KMS-11 (cell line): ENCODE measurements around the gene SCFD1.

ENCODE experiments used
- H2AFZ ChIP-seq: fragments of 200-600 bp; sonication (generic); 2 replicates; pipeline ENCODE4 v1.6.1; 2016; ENCODE audit warnings: antibody characterized with exemption, mixed run types, low read depth
- H3K27ac ChIP-seq: fragments of 200-600 bp; sonication (generic); 2 replicates; pipeline ENCODE4 v1.6.1; 2016; ENCODE audit warnings: mild to moderate bottlenecking, mixed run types
- H3K27me3 ChIP-seq: fragments of 200-600 bp; sonication (generic); 2 replicates; pipeline ENCODE4 v1.6.1; 2017; ENCODE audit warnings: mild to moderate bottlenecking, low read depth, mixed run types, moderate library complexity; ENCODE audit not compliant: insufficient read depth
- H3K36me3 ChIP-seq: fragments of 200-600 bp; sonication (generic); 2 replicates; pipeline ENCODE4 v1.6.1; 2017; ENCODE audit warnings: mild to moderate bottlenecking, mixed run types; ENCODE audit not compliant: insufficient read depth
- H3K4me1 ChIP-seq: fragments of 200-600 bp; sonication (generic); 2 replicates; pipeline ENCODE4 v1.6.1; 2016; ENCODE audit warnings: mild to moderate bottlenecking, low read depth, mixed run types; ENCODE audit not compliant: poor library complexity, severe bottlenecking
- H3K4me2 ChIP-seq: fragments of 200-600 bp; sonication (generic); 2 replicates; pipeline ENCODE4 v1.7.0; 2016; ENCODE audit warnings: mild to moderate bottlenecking, mixed run types
- H3K4me3 ChIP-seq: fragments of 200-600 bp; sonication (generic); IDR thresholded peaks from 2 replicates; pipeline ENCODE4 v1.6.1; 2017; ENCODE audit warnings: low read depth, low read length, mixed read lengths; ENCODE audit not compliant: insufficient read depth
- H3K79me2 ChIP-seq: fragments of 200-600 bp; sonication (generic); 2 replicates; pipeline ENCODE4 v1.6.1; 2016; ENCODE audit warnings: low read depth, mixed run types; ENCODE audit not compliant: insufficient read depth
- H3K9ac ChIP-seq: fragments of 200-600 bp; sonication (generic); 2 replicates; pipeline ENCODE4 v1.6.1; 2016; ENCODE audit warnings: mild to moderate bottlenecking, mixed run types
- H4K20me1 ChIP-seq: fragments of 200-600 bp; sonication (generic); 2 replicates; pipeline ENCODE4 v1.6.1; 2016; ENCODE audit warnings: mild to moderate bottlenecking, mixed run types; ENCODE audit not compliant: insufficient read depth
- TF ChIP-seq, protein P1 (sequence below): fragments of 200-600 bp; sonication (generic); conservative IDR thresholded peaks from 2 replicates; pipeline ENCODE4 v1.6.1; 2017; ENCODE audit warnings: low read depth, mild to moderate bottlenecking, antibody characterized with exemption, low read length, moderate library complexity, mixed read lengths

SCFD1 gene

DNA sequence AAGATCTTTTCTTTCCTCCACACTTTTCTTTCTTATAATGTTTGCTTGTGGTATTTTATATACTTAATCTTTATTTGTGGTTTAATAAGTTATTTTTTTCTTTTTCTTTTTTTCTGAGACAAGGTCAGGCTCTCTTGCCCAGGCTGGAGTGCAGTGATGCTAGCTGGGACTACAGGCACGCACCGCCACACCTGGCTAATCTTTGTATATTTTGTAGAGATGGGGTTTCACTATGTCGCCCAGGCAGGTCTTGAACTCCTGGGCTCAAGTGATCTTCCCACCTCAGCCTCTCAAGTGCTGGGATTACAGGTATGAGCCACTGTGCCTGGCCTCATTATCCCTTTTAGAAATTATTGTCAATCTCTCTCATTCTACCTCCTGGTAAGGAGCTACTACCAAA lies 87.1 kb downstream of the SCFD1 start:
- Histone ChIP-seq H3K79me2 (no peaks in the 10 kb centered on the region), H2AFZ (no peak overlapping the region), H3K36me3 (no peaks in the 10 kb centered on the region), H4K20me1 (no peaks in the 10 kb centered on the region), H3K4me1 (no peaks in the 10 kb centered on the region), H3K4me2 (no peak overlapping the region), H3K9ac (no peak overlapping the region), H3K27ac (no peak overlapping the region), H3K27me3 (no peaks in the 10 kb centered on the region), H3K4me3 (no peak overlapping the region)
- TF ChIP-seq, protein P1, sequence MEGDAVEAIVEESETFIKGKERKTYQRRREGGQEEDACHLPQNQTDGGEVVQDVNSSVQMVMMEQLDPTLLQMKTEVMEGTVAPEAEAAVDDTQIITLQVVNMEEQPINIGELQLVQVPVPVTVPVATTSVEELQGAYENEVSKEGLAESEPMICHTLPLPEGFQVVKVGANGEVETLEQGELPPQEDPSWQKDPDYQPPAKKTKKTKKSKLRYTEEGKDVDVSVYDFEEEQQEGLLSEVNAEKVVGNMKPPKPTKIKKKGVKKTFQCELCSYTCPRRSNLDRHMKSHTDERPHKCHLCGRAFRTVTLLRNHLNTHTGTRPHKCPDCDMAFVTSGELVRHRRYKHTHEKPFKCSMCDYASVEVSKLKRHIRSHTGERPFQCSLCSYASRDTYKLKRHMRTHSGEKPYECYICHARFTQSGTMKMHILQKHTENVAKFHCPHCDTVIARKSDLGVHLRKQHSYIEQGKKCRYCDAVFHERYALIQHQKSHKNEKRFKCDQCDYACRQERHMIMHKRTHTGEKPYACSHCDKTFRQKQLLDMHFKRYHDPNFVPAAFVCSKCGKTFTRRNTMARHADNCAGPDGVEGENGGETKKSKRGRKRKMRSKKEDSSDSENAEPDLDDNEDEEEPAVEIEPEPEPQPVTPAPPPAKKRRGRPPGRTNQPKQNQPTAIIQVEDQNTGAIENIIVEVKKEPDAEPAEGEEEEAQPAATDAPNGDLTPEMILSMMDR, result no peak

DNA sequence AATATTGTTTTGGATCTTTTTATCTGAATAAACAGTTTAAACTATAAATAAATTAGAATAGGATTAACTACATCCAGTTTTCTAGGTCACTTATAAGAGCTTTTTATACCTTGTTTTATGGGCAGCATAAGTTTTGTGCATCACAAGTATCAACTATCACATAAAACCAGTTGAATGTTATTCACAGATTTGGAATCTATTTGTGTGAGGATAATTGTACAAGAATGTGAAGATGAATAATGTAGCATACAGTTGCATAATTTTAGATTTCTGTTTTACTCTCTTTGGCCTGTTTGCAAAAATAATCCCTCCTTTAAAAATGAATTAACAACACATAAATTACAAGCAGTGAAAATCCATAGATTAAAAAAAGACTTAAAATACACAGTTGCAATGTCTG lies 88.8 kb downstream of the SCFD1 start:
- TF ChIP-seq, protein P1, result no peak
- Histone ChIP-seq H2AFZ (no peak overlapping the region), H3K4me2 (no peak overlapping the region), H3K4me1 (no peaks in the 10 kb centered on the region), H3K4me3 (no peak overlapping the region), H3K27me3 (no peaks in the 10 kb centered on the region), H3K79me2 (no peaks in the 10 kb centered on the region), H3K36me3 (no peaks in the 10 kb centered on the region), H4K20me1 (no peaks in the 10 kb centered on the region), H3K27ac (no peak overlapping the region), H3K9ac (no peak overlapping the region)

GRCh38 chr14:30719137-30719536 lies 97.0 kb downstream of the SCFD1 start:
- no peak overlapping the region for H2AFZ ChIP-seq
- H4K20me1 ChIP-seq, result no peaks in the 10 kb centered on the region
- no peaks in the 10 kb centered on the region for H3K4me1 ChIP-seq
- no peak overlapping the region for H3K4me3 ChIP-seq
- TF ChIP-seq, protein P1, result no peak
- no peaks in the 10 kb centered on the region for H3K79me2 ChIP-seq
- no peak overlapping the region for H3K27ac ChIP-seq
- H3K4me2 ChIP-seq, result no peak overlapping the region
- no peaks in the 10 kb centered on the region for H3K27me3 ChIP-seq
- no peak overlapping the region for H3K9ac ChIP-seq
- H3K36me3 ChIP-seq, result no peaks in the 10 kb centered on the region

- Histone ChIP-seq H4K20me1 (no peaks in the 10 kb centered on the region), H3K27ac (no peak overlapping the region), H3K4me3 (no peak overlapping the region), H3K27me3 (no peaks in the 10 kb centered on the region), H3K4me2 (no peak overlapping the region), H2AFZ (no peak overlapping the region), H3K79me2 (no peaks in the 10 kb centered on the region), H3K9ac (no peak overlapping the region), H3K36me3 (peaks cover 4% of the 10 kb centered on the region; the same call in 1 of the 2 replicates), H3K4me1 (no peaks in the 10 kb centered on the region)
- TF ChIP-seq, protein P1, result no peak
These were observed 103.6 kb downstream of the SCFD1 start for GRCh38 chr14:30725763-30726162.
